ENCODE measurements around the gene MPP4. TPM values are rescaled to one million over a fixed set of nuclear protein-coding genes. Genes with fewer than 3 reads are reported as not detected.

MPP4 gene
- total and polyA plus RNA-seq, 2 of the 13 experiments (the other 11 are each of a cell fraction or from before 2014, with no cell fraction given), result not detected

- Histone ChIP-seq H4K20me1 (ENCODE audit: insufficient read depth, low read length) (no peaks in the 10 kb centered on the region), H3K4me3 (replicated peaks in 1 of 3; ENCODE audit: insufficient read depth in 1 of 3, low read depth in 2 of 3, low read length in 3 of 3) (no peak overlapping the region), H3K9ac (ENCODE audit: insufficient read depth, low read depth, low read length) (no peak overlapping the region), H3K9me3 (ENCODE audit: low read length) (no peaks in the 10 kb centered on the region), H2AFZ (ENCODE audit: low read length) (peak overlapping the region; percentile 71), H3K27ac (ENCODE audit: extremely low read length, insufficient read depth, low read length) (no peak overlapping the region), H3K4me1 (ENCODE audit: insufficient read depth, low read length) (no peaks in the 10 kb centered on the region), H3K36me3 (replicated peaks in 1 of 2; ENCODE audit: control insufficient read depth in 1 of 2, insufficient read depth in 2 of 2, low read length in 2 of 2) (no peaks in the 10 kb centered on the region), H3K79me2 (ENCODE audit: insufficient read depth, low read length) (no peaks in the 10 kb centered on the region), H3K27me3 (ENCODE audit: control insufficient read depth in 1 of 2, insufficient read depth in 2 of 2, low read length in 2 of 2) (peaks cover 0 to 15% of the 10 kb centered on the region in 2 experiments; a peak in 3 of 5 replicates), H3K4me2 (ENCODE audit: low read depth, low read length) (no peak overlapping the region)
- in situ Hi-C loops (cut with HindIII; ENCODE audit: extremely low pct_ligation_motif_present, low pct_unique_long_range_greater_than_20kb) (no loop called here), intact Hi-C loops (cut with micrococcal nuclease; ENCODE audit: unreplicated experiment) (loop anchor here (10.0 kb wide), 1 partner anchor 223 kb away; no protein-coding TSS in a partner anchor)
- DNase-seq (ENCODE audit: low spot score), result no peak
- no peak for FAIRE-seq
- ATAC-seq, result peak; percentile 67
- TF ChIP-seq MEIS1 (CRISPR knock-in tag; IDR thresholded peaks at IDR 0.05; ENCODE audit: borderline replicate concordance), result no peak
- no peak for TF ChIP-seq AGO2 (optimal IDR thresholded peaks at IDR 0.05; ENCODE audit: low read depth, low read length)
- 0 out of 2 replicates have a peak, but pooled peaks have one; percentile 33 for TF ChIP-seq CEBPB (IDR thresholded peaks at IDR 0.05; ENCODE audit: borderline replicate concordance, low read depth, low read length)
- BruUV-seq (replicated peaks), result no TSS peak
- ChIA-PET CTCF (ENCODE audit: low intra/inter-chr PET ratio, low total read pairs) (no interaction called here), POLR2A (no interaction called here)
- WGBS (ENCODE audit: low lambda C conversion rate), result 30% methylated on average over 5 of the region's 5 CpGs
These were observed 37.1 kb downstream of the MPP4 start for GRCh38 chr2:201661366-201661765.

- no peak overlapping the region for H3K9ac ChIP-seq (ENCODE audit: insufficient read depth, low read depth, low read length)
- in situ Hi-C loops (cut with HindIII; ENCODE audit: extremely low pct_ligation_motif_present, low pct_unique_long_range_greater_than_20kb) (no loop called here), intact Hi-C loops (cut with micrococcal nuclease; ENCODE audit: unreplicated experiment) (loop anchor here (10.0 kb wide), 1 partner anchor 224 kb away; no protein-coding TSS in a partner anchor)
- ChIA-PET POLR2A (no interaction called here), CTCF (ENCODE audit: low intra/inter-chr PET ratio, low total read pairs) (no interaction called here)
- H4K20me1 ChIP-seq (ENCODE audit: insufficient read depth, low read length), result no peaks in the 10 kb centered on the region
- no peaks in the 10 kb centered on the region for H3K79me2 ChIP-seq (ENCODE audit: insufficient read depth, low read length)
- H3K9me3 ChIP-seq (ENCODE audit: low read length), result no peaks in the 10 kb centered on the region
- no peaks in the 10 kb centered on the region for H3K36me3 ChIP-seq (replicated peaks in 1 of 2; ENCODE audit: control insufficient read depth in 1 of 2, insufficient read depth in 2 of 2, low read length in 2 of 2)
- TF ChIP-seq ZNF790 (CRISPR knock-in tag; IDR thresholded peaks at IDR 0.05; ENCODE audit: borderline replicate concordance) (no peak), CREB1 (IDR thresholded peaks at IDR 0.05) (no peak), CREB1 (CRISPR knock-in tag; IDR thresholded peaks at IDR 0.05) (no peak), TAF1 (CRISPR knock-in tag; IDR thresholded peaks at IDR 0.05) (no peak), PHF5A (CRISPR knock-in tag; IDR thresholded peaks at IDR 0.05; ENCODE audit: low read depth, unreplicated experiment) (no peak), ZFP36L1 (CRISPR knock-in tag; IDR thresholded peaks at IDR 0.05) (no peak), ZBTB26 (CRISPR knock-in tag; IDR thresholded peaks at IDR 0.05; ENCODE audit: borderline replicate concordance) (no peak), CERS6 (CRISPR knock-in tag; IDR thresholded peaks at IDR 0.05) (no peak)
- peaks cover 0 to 20% of the 10 kb centered on the region in 2 experiments; a peak in 3 of 5 replicates for H3K27me3 ChIP-seq (ENCODE audit: control insufficient read depth in 1 of 2, insufficient read depth in 2 of 2, low read length in 2 of 2)
- H3K4me2 ChIP-seq (ENCODE audit: low read depth, low read length), result no peak overlapping the region
- ATAC-seq, result peak; percentile 64; the same call in 2 of the 3 replicates
- no peak for DNase-seq (ENCODE audit: low spot score)
- WGBS (ENCODE audit: low lambda C conversion rate), result 28% methylated on average over 5 of the region's 5 CpGs
- no peak overlapping the region for H3K4me3 ChIP-seq (replicated peaks in 1 of 3; ENCODE audit: insufficient read depth in 1 of 3, low read depth in 2 of 3, low read length in 3 of 3)
- H3K27ac ChIP-seq (ENCODE audit: extremely low read length, insufficient read depth, low read length), result no peak overlapping the region
- no peaks in the 10 kb centered on the region for H3K4me1 ChIP-seq (ENCODE audit: insufficient read depth, low read length)
- BruUV-seq (replicated peaks), result no TSS peak
- peak overlapping the region; percentile 37 for H2AFZ ChIP-seq (ENCODE audit: low read length)
- no peak for FAIRE-seq
These were observed 38.0 kb downstream of the MPP4 start for GRCh38 chr2:201660293-201660895.
